WTC11 (cell line): ENCODE measurements around the gene AMIGO1. TPM values are rescaled to one million over a fixed set of nuclear protein-coding genes. Genes with fewer than 3 reads are reported as not detected.

ENCODE experiments used
- ATAC-seq: fragments of 200-7000 bp; cut with Tn5 transposase; 2 replicates; pipeline ENCODE4 v1.10.0; 2021; ENCODE audit warnings: mild to moderate bottlenecking, moderate library complexity
- CTCF ChIA-PET: fragments of 300-600 bp; sonication (Branson Sonifier 250); formaldehyde crosslinking; loops from one replicate; lab custom pipeline; 2021; ENCODE audit warnings: antibody characterized with exemption; lab: Charles Lee
- POLR2A ChIA-PET: fragments of 350-600 bp; sonication (Branson Sonifier 250); formaldehyde crosslinking; loops from one replicate; lab custom pipeline; 2021; ENCODE audit warnings: antibody characterized with exemption; lab: Charles Lee
- DNase-seq: peaks from one replicate; pipeline ENCODE4 v3.0.0; 2021; ENCODE audit warnings: low spot score
- H3K27ac Mint-ChIP-seq: 2 replicates; pipeline ENCODE4 v1.8.0; 2021; ENCODE audit warnings: mixed read lengths
- H3K27me3 Mint-ChIP-seq: 2 replicates; pipeline ENCODE4 v1.8.0; 2021; ENCODE audit warnings: low read depth, mild to moderate bottlenecking, moderate library complexity, mixed read lengths
- H3K36me3 Mint-ChIP-seq: 2 replicates; pipeline ENCODE4 v1.8.0; 2021; ENCODE audit warnings: mixed read lengths
- H3K4me1 Mint-ChIP-seq: 2 replicates; pipeline ENCODE4 v1.8.0; 2022; ENCODE audit warnings: mixed read lengths
- H3K4me3 Mint-ChIP-seq: 2 replicates; pipeline ENCODE4 v1.8.0; 2021; ENCODE audit warnings: mild to moderate bottlenecking, moderate library complexity, mixed read lengths
- H3K9me3 Mint-ChIP-seq: 2 replicates; pipeline ENCODE4 v1.8.0; 2021; ENCODE audit warnings: mixed read lengths
- ELF4 ChIP-seq: sonication (generic); formaldehyde crosslinking; IDR thresholded peaks from 2 replicates; pipeline ENCODE4 v1.8.1; 2022; ENCODE audit warnings: low read depth, mild to moderate bottlenecking, moderate library complexity, missing genetic modification reagents
- ETV6 ChIP-seq: sonication (generic); formaldehyde crosslinking; IDR thresholded peaks from 2 replicates; pipeline ENCODE4 v1.8.1; 2022; ENCODE audit warnings: mild to moderate bottlenecking, missing genetic modification reagents
- GRHL2 ChIP-seq: fragments of 250-450 bp; sonication (Bioruptor Pico); IDR thresholded peaks from 2 replicates; pipeline ENCODE4 v1.8.0; 2022; ENCODE audit warnings: mild to moderate bottlenecking, moderate library complexity; ENCODE audit not compliant: insufficient replicate concordance, severe bottlenecking
- IRF2 ChIP-seq: sonication (generic); formaldehyde crosslinking; IDR thresholded peaks from 2 replicates; pipeline ENCODE4 v1.8.0; 2022; ENCODE audit warnings: low read depth, missing genetic modification reagents, borderline replicate concordance
- JAZF1 ChIP-seq: fragments of 250-450 bp; sonication (Bioruptor Pico); IDR thresholded peaks from 2 replicates; pipeline ENCODE4 v1.9.0; 2021; ENCODE audit warnings: moderate library complexity, mild to moderate bottlenecking, inconsistent platforms
- JUN ChIP-seq: sonication (generic); formaldehyde crosslinking; IDR thresholded peaks from 2 replicates; pipeline ENCODE4 v1.8.0; 2023; ENCODE audit warnings: mild to moderate bottlenecking, missing genetic modification reagents
- NR2C2 ChIP-seq: sonication (generic); formaldehyde crosslinking; IDR thresholded peaks from 2 replicates; pipeline ENCODE4 v1.8.0; 2022; ENCODE audit warnings: mild to moderate bottlenecking, missing genetic modification reagents
- RELA ChIP-seq: sonication (generic); formaldehyde crosslinking; IDR thresholded peaks from 2 replicates; pipeline ENCODE4 v1.8.1; 2022; ENCODE audit warnings: missing genetic modification reagents, mild to moderate bottlenecking, borderline replicate concordance
- RORB ChIP-seq: fragments of 250-450 bp; sonication (Bioruptor Pico); IDR thresholded peaks from 2 replicates; pipeline ENCODE4 v1.9.0; 2021; ENCODE audit warnings: mild to moderate bottlenecking
- SOX15 ChIP-seq: fragments of 250-450 bp; sonication (Bioruptor Pico); IDR thresholded peaks from 2 replicates; pipeline ENCODE4 v1.9.0; 2021; ENCODE audit warnings: mild to moderate bottlenecking
- SP1 ChIP-seq: sonication (generic); formaldehyde crosslinking; conservative IDR thresholded peaks from 2 replicates; pipeline ENCODE4 v1.8.1; 2022; ENCODE audit warnings: missing genetic modification reagents
- TEAD4 ChIP-seq: sonication (generic); formaldehyde crosslinking; IDR thresholded peaks from 2 replicates; pipeline ENCODE4 v1.8.0; 2022; ENCODE audit warnings: mild to moderate bottlenecking, missing genetic modification reagents
- ZNF138 ChIP-seq: sonication (generic); formaldehyde crosslinking; conservative IDR thresholded peaks from 2 replicates; pipeline ENCODE4 v1.8.1; 2022; ENCODE audit warnings: mild to moderate bottlenecking, moderate library complexity, missing genetic modification reagents
- total RNA-seq: library from RNA; stranded (reverse); gene quantifications from 3 replicates; pipeline ENCODE4 v1.2.3, GENCODE V29; 2021
- TF ChIP-seq, protein P1 (sequence below): fragments of 250-450 bp; sonication (Bioruptor Pico); IDR thresholded peaks from 2 replicates; pipeline ENCODE4 v1.9.0; 2021; ENCODE audit warnings: moderate library complexity, mild to moderate bottlenecking, inconsistent platforms, borderline replicate concordance
- TF ChIP-seq, protein P2 (sequence below): sonication (generic); formaldehyde crosslinking; IDR thresholded peaks from 2 replicates; pipeline ENCODE4 v1.8.1; 2023; ENCODE audit warnings: mild to moderate bottlenecking, missing genetic modification reagents
- TF ChIP-seq, protein P3 (sequence below): fragments of 250-450 bp; sonication (Bioruptor Pico); IDR thresholded peaks from 2 replicates; pipeline ENCODE4 v1.9.0; 2021; ENCODE audit warnings: mild to moderate bottlenecking
- TF ChIP-seq, protein P4 (sequence below): sonication (generic); formaldehyde crosslinking; IDR thresholded peaks from 2 replicates; pipeline ENCODE4 v1.8.1; 2023; ENCODE audit warnings: mild to moderate bottlenecking, missing genetic modification reagents, moderate library complexity
- TF ChIP-seq, protein P5 (sequence below): sonication (generic); formaldehyde crosslinking; IDR thresholded peaks from 2 replicates; pipeline ENCODE4 v1.8.1; 2022; ENCODE audit warnings: mild to moderate bottlenecking, missing genetic modification reagents, moderate library complexity, borderline replicate concordance
- TF ChIP-seq, protein P6 (sequence below): sonication (generic); formaldehyde crosslinking; IDR thresholded peaks from 2 replicates; pipeline ENCODE4 v1.8.1; 2023; ENCODE audit warnings: mild to moderate bottlenecking, missing genetic modification reagents
- TF ChIP-seq, protein P7 (sequence below): sonication (generic); formaldehyde crosslinking; conservative IDR thresholded peaks from 2 replicates; pipeline ENCODE4 v1.8.1; 2023; ENCODE audit warnings: mild to moderate bottlenecking, low read depth, missing genetic modification reagents, moderate library complexity
- TF ChIP-seq, protein P8 (sequence below): sonication (generic); formaldehyde crosslinking; IDR thresholded peaks from 2 replicates; pipeline ENCODE4 v1.8.0; 2022; ENCODE audit warnings: mild to moderate bottlenecking, missing genetic modification reagents

The AMIGO1 gene
- total RNA-seq, 1 experiment from 2014 or later = 2.4 TPM

DNA sequence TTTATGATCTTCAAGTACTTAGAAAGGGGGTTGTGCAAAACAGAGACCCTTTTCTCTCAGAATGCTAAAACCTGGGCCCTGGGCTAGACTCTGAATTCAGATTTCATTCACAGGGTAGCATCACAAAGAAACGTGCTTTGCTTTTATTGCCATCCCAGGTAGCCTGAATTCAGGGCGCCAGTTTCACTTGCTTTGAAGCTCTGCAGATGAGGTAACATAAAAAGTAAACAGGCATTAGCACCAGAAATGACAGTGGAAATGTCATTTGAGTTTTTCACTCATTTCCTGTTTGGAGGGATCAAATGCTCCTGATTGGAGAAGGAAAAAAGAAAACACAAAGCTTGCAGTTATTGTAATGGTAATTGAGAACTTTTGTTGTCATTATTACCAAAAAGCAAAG lies 40.6 kb downstream of the AMIGO1 start (continued):
- TF ChIP-seq, protein P1, sequence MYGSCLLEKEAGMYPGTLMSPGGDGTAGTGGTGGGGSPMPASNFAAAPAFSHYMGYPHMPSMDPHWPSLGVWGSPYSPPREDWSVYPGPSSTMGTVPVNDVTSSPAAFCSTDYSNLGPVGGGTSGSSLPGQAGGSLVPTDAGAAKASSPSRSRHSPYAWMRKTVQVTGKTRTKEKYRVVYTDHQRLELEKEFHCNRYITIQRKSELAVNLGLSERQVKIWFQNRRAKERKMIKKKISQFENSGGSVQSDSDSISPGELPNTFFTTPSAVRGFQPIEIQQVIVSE (CRISPR knock-in tag) = no peak
- TF ChIP-seq NR2C2 (CRISPR knock-in tag) = no peak
- TF ChIP-seq, protein P2, sequence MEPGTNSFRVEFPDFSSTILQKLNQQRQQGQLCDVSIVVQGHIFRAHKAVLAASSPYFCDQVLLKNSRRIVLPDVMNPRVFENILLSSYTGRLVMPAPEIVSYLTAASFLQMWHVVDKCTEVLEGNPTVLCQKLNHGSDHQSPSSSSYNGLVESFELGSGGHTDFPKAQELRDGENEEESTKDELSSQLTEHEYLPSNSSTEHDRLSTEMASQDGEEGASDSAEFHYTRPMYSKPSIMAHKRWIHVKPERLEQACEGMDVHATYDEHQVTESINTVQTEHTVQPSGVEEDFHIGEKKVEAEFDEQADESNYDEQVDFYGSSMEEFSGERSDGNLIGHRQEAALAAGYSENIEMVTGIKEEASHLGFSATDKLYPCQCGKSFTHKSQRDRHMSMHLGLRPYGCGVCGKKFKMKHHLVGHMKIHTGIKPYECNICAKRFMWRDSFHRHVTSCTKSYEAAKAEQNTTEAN (CRISPR knock-in tag) = no peak

DNA sequence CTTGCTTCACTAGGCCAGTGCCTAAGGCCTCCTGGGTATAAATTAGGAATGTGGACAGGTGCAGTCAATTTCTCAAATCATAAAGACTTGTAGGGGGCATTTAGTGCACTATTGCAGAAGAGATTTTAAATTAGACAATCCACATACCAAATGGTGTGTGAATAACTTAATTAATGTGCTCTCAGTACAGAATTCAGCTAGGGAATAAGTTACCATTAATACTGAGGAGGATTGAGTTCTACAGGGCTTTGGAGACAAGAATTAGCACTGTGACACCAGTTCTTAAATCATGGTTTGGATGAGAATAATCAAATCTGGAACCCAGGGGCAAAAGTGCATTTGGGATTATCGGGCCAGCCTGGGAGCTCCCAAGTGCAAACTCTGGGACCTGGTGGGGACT lies 41.5 kb downstream of the AMIGO1 start:
- Mint-ChIP-seq H3K27me3 (peaks cover 60% of the 10 kb centered on the region), H3K9me3 (no peaks in the 10 kb centered on the region), H3K4me3 (peak overlapping the region; percentile 76), H3K27ac (no peak overlapping the region), H3K4me1 (peaks cover 25% of the 10 kb centered on the region), H3K36me3 (no peaks in the 10 kb centered on the region)
- DNase-seq = no peak
- POLR2A ChIA-PET = no interaction called here
- no peak for ATAC-seq
- CTCF ChIA-PET = interaction anchor here (1.3 to 2.9 kb wide), 4 partner anchors 15 to 65 kb away, joined by 5 to 10 read pairs (median 8); partner anchors contain the start of genes ATXN7L2 and CYB561D1
- no peak for TF ChIP-seq ZNF138 (CRISPR knock-in tag)
- TF ChIP-seq SP1 (CRISPR knock-in tag) = no peak
- TF ChIP-seq SOX15 (CRISPR knock-in tag) = no peak
- TF ChIP-seq, protein P3, sequence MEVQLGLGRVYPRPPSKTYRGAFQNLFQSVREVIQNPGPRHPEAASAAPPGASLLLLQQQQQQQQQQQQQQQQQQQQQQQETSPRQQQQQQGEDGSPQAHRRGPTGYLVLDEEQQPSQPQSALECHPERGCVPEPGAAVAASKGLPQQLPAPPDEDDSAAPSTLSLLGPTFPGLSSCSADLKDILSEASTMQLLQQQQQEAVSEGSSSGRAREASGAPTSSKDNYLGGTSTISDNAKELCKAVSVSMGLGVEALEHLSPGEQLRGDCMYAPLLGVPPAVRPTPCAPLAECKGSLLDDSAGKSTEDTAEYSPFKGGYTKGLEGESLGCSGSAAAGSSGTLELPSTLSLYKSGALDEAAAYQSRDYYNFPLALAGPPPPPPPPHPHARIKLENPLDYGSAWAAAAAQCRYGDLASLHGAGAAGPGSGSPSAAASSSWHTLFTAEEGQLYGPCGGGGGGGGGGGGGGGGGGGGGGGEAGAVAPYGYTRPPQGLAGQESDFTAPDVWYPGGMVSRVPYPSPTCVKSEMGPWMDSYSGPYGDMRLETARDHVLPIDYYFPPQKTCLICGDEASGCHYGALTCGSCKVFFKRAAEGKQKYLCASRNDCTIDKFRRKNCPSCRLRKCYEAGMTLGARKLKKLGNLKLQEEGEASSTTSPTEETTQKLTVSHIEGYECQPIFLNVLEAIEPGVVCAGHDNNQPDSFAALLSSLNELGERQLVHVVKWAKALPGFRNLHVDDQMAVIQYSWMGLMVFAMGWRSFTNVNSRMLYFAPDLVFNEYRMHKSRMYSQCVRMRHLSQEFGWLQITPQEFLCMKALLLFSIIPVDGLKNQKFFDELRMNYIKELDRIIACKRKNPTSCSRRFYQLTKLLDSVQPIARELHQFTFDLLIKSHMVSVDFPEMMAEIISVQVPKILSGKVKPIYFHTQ (CRISPR knock-in tag) = no peak
- TF ChIP-seq, protein P4, sequence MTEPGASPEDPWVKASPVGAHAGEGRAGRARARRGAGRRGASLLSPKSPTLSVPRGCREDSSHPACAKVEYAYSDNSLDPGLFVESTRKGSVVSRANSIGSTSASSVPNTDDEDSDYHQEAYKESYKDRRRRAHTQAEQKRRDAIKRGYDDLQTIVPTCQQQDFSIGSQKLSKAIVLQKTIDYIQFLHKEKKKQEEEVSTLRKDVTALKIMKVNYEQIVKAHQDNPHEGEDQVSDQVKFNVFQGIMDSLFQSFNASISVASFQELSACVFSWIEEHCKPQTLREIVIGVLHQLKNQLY (CRISPR knock-in tag) = no peak
- TF ChIP-seq, protein P5, sequence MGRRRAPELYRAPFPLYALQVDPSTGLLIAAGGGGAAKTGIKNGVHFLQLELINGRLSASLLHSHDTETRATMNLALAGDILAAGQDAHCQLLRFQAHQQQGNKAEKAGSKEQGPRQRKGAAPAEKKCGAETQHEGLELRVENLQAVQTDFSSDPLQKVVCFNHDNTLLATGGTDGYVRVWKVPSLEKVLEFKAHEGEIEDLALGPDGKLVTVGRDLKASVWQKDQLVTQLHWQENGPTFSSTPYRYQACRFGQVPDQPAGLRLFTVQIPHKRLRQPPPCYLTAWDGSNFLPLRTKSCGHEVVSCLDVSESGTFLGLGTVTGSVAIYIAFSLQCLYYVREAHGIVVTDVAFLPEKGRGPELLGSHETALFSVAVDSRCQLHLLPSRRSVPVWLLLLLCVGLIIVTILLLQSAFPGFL (CRISPR knock-in tag) = no peak
- no peak for TF ChIP-seq IRF2 (CRISPR knock-in tag)
- TF ChIP-seq GRHL2 (CRISPR knock-in tag) = no peak
- no peak for TF ChIP-seq TEAD4 (CRISPR knock-in tag)
- no peak for TF ChIP-seq ETV6 (CRISPR knock-in tag)
- no peak for TF ChIP-seq RORB
- TF ChIP-seq, protein P6, sequence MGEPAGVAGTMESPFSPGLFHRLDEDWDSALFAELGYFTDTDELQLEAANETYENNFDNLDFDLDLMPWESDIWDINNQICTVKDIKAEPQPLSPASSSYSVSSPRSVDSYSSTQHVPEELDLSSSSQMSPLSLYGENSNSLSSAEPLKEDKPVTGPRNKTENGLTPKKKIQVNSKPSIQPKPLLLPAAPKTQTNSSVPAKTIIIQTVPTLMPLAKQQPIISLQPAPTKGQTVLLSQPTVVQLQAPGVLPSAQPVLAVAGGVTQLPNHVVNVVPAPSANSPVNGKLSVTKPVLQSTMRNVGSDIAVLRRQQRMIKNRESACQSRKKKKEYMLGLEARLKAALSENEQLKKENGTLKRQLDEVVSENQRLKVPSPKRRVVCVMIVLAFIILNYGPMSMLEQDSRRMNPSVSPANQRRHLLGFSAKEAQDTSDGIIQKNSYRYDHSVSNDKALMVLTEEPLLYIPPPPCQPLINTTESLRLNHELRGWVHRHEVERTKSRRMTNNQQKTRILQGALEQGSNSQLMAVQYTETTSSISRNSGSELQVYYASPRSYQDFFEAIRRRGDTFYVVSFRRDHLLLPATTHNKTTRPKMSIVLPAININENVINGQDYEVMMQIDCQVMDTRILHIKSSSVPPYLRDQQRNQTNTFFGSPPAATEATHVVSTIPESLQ (CRISPR knock-in tag) = no peak
- TF ChIP-seq, protein P7, sequence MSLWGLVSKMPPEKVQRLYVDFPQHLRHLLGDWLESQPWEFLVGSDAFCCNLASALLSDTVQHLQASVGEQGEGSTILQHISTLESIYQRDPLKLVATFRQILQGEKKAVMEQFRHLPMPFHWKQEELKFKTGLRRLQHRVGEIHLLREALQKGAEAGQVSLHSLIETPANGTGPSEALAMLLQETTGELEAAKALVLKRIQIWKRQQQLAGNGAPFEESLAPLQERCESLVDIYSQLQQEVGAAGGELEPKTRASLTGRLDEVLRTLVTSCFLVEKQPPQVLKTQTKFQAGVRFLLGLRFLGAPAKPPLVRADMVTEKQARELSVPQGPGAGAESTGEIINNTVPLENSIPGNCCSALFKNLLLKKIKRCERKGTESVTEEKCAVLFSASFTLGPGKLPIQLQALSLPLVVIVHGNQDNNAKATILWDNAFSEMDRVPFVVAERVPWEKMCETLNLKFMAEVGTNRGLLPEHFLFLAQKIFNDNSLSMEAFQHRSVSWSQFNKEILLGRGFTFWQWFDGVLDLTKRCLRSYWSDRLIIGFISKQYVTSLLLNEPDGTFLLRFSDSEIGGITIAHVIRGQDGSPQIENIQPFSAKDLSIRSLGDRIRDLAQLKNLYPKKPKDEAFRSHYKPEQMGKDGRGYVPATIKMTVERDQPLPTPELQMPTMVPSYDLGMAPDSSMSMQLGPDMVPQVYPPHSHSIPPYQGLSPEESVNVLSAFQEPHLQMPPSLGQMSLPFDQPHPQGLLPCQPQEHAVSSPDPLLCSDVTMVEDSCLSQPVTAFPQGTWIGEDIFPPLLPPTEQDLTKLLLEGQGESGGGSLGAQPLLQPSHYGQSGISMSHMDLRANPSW (CRISPR knock-in tag) = no peak
- TF ChIP-seq, protein P8, sequence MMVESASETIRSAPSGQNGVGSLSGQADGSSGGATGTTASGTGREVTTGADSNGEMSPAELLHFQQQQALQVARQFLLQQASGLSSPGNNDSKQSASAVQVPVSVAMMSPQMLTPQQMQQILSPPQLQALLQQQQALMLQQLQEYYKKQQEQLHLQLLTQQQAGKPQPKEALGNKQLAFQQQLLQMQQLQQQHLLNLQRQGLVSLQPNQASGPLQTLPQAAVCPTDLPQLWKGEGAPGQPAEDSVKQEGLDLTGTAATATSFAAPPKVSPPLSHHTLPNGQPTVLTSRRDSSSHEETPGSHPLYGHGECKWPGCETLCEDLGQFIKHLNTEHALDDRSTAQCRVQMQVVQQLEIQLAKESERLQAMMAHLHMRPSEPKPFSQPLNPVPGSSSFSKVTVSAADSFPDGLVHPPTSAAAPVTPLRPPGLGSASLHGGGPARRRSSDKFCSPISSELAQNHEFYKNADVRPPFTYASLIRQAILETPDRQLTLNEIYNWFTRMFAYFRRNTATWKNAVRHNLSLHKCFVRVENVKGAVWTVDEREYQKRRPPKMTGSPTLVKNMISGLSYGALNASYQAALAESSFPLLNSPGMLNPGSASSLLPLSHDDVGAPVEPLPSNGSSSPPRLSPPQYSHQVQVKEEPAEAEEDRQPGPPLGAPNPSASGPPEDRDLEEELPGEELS (CRISPR knock-in tag) = no peak
- no peak for TF ChIP-seq JUN (CRISPR knock-in tag)
- no peak for TF ChIP-seq RELA (CRISPR knock-in tag)
- TF ChIP-seq JAZF1 (CRISPR knock-in tag) = no peak
- TF ChIP-seq ELF4 = no peak
